ENCODE measurements around the gene CKAP4. TPM values are rescaled to one million over a fixed set of nuclear protein-coding genes. Genes with fewer than 3 reads are reported as not detected.

The CKAP4 gene
- total and polyA plus RNA-seq, 9 of the 15 experiments (the other 6 are each of a cell fraction or from before 2014, with no cell fraction given): 0.08 to 0.20 TPM; not detected in 7

DNA sequence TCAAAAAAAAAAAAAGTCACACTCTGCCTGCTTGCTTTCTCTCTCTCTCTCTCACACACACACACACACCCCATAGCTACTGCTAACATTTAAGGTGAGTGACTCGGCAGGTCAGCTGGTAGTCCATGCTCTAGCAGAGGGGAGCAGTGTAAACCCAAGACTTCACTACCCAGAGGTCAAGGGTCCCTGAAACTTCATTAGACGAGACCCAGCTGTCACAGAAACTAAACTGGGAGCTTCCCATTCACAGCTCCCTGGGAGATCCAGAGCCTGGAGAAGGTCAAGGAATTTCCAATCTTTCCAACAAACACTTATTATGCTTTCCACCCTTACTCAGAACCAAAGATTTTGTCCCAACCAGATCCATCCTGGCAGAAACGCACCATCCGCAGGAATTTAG, 33.2 kb downstream of the CKAP4 start:
- H4K20me1 ChIP-seq (replicated peaks; ENCODE audit: control insufficient read depth, insufficient read depth, low read length): no peaks in the 10 kb centered on the region
- no peak overlapping the region for H3K4me2 ChIP-seq (ENCODE audit: insufficient read depth, low read length)
- ChIA-PET CTCF (ENCODE audit: low intra/inter-chr PET ratio) (no interaction called here), POLR2A (no interaction called here)
- peaks cover 3% of the 10 kb centered on the region; the same call in 1 of the 2 replicates for H3K9me3 ChIP-seq (replicated peaks; ENCODE audit: control insufficient read depth, insufficient read depth, low read depth, low read length)
- TF ChIP-seq, protein P1, sequence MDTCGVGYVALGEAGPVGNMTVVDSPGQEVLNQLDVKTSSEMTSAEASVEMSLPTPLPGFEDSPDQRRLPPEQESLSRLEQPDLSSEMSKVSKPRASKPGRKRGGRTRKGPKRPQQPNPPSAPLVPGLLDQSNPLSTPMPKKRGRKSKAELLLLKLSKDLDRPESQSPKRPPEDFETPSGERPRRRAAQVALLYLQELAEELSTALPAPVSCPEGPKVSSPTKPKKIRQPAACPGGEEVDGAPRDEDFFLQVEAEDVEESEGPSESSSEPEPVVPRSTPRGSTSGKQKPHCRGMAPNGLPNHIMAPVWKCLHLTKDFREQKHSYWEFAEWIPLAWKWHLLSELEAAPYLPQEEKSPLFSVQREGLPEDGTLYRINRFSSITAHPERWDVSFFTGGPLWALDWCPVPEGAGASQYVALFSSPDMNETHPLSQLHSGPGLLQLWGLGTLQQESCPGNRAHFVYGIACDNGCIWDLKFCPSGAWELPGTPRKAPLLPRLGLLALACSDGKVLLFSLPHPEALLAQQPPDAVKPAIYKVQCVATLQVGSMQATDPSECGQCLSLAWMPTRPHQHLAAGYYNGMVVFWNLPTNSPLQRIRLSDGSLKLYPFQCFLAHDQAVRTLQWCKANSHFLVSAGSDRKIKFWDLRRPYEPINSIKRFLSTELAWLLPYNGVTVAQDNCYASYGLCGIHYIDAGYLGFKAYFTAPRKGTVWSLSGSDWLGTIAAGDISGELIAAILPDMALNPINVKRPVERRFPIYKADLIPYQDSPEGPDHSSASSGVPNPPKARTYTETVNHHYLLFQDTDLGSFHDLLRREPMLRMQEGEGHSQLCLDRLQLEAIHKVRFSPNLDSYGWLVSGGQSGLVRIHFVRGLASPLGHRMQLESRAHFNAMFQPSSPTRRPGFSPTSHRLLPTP (IDR thresholded peaks at IDR 0.05; ENCODE audit: borderline replicate concordance, extremely low read depth, insufficient read length): no peak
- TF ChIP-seq ZFPM2 (CRISPR knock-in tag; IDR thresholded peaks at IDR 0.05): no peak
- TF ChIP-seq MEF2D (tag; conservative IDR thresholded peaks at IDR 0.05; ENCODE audit: low read depth): no peak
- no peak overlapping the region for H3K4me3 ChIP-seq
- no peak overlapping the region for H2AFZ ChIP-seq (ENCODE audit: low read depth, low read length)
- in situ Hi-C loops (cut with MboI): no loop called here
- H3K27me3 ChIP-seq (ENCODE audit: control insufficient read depth in 2 of 2, insufficient read depth in 2 of 2, low read length in 2 of 2): peaks cover 0 to 13% of the 10 kb centered on the region in 2 experiments; a peak in 2 of 5 replicates
- FAIRE-seq (no peak), DNase-seq (ENCODE audit: extremely low read depth in 1 of 4, low spot score in 3 of 4) (no peak), ATAC-seq (no peak)
- no peaks in the 10 kb centered on the region for H3K79me2 ChIP-seq (ENCODE audit: control insufficient read depth, insufficient read depth, low read length)
- H3K27ac ChIP-seq (ENCODE audit: extremely low read depth, low read depth, low read length): no peak overlapping the region
- H3K36me3 ChIP-seq (ENCODE audit: control insufficient read depth, insufficient read depth, low read length): no peaks in the 10 kb centered on the region
- no peaks in the 10 kb centered on the region for H3K4me1 ChIP-seq (replicated peaks in 1 of 2; ENCODE audit: control insufficient read depth in 2 of 2, insufficient read depth in 2 of 2, low read length in 2 of 2)
- H3K9ac ChIP-seq (ENCODE audit: insufficient read depth in 1 of 2, low read depth in 2 of 2, low read length in 2 of 2): no peak overlapping the region
- intact Hi-C loops (cut with micrococcal nuclease): no loop called here
- WGBS (ENCODE audit: insufficient coverage, low coverage, missing lambda C conversion rate): 0% methylated on average over 4 of the region's 4 CpGs
- BruUV-seq (replicated peaks): no TSS peak
- no peaks in the 10 kb centered on the region for H3K9me1 ChIP-seq (ENCODE audit: control insufficient read depth, insufficient read depth, low read length)

Measured in K562 (cell line).